ENCODE measurements around the gene ELOVL5.

ELOVL5 gene

DNA sequence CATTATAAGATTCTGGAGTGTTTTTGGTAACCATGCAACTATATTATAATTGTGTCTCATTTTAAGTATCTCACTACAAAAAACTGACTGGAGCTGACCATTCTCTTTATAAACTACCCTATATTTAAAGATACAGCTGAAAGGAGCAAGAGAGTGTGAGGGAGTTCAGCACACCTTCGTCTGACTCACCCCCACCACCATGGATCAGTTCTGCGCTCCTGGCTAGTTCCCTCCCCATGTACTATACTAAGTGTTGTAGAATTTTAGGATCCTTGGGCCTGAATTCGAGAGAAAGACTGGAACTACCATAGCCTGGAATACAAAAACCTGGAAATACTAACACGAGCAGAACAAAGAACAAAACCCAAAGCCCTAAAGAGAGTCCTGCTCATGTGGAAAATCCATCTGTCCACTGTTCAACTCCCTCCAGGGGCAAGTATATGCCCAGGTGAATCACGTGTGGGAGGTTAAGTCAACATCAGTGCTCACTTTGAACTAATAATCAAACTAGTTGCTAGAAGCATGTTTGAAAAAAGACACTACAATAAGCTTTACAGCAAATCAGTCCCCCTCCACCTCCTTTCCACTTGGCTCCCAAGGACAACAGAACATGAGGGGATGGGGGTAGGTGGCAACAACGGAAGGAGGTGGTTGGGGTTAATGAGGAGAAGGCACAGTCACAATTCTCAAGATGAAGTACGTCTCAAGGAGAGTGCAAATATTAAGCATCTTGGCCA lies 46.8 kb downstream of the ELOVL5 start:
- Histone ChIP-seq H3K27ac (peak overlapping the region; percentile 68), H3K27me3 (no peaks in the 10 kb centered on the region), H3K4me2 (peak overlapping the region; percentile 90), H3K36me3 (peaks cover 13% of the 10 kb centered on the region), H3K4me1 (peaks cover 81% of the 10 kb centered on the region), H3K9me3 (peaks cover 15% of the 10 kb centered on the region; the same call in 1 of the 2 replicates), H4K20me1 (peaks cover 46% of the 10 kb centered on the region), H3K4me3 (peak overlapping the region; percentile 26; the same call in 1 of the 2 replicates), H3K9ac (peak overlapping the region; percentile 61; the same call in 1 of the 2 replicates)
- no peak for TF ChIP-seq Cebpa-rat (IDR thresholded peaks at IDR 0.05)

DNA sequence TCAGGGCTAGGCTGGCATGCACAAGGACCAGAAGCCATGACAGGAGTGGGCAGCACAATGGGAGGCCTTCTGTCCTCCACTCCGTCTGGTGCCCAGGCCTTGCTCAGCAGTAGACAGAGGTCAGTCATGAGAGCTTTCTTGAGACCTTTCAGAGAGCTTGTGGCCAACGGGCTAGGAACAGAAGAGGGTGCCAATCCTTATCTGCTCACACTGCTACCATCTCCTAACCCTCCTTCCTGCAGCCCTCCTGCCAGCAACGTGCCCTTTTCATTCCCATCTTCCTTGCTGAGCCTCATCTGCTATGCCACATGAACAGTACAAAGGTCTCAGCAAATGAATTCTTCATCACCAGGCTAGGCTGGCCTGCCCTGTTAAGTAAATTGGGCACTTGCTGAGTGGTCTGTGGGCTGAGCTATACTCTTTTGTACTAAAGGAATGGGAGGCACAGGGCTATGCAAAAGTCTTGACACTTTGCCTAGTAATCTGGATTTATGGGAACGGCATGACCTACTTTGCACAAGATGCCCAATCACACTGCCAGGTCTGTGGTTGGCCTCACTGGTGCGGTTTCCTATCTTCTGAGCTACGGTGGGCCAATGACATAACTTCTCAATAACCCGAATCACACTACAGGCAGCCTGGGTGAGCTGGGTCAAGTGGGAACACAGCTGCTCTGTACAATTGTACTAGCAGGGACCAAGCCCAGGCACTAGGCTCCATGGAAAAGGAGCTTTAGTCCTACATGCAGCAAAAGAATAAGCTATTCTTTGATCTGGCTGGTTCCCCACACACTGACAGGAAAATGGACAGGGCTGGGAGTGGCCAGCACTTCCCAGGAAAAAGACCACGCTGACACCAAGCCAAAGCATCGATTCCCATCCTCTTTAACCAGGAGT lies 47.8 kb downstream of the ELOVL5 start:
- peaks cover 10% of the 10 kb centered on the region for H3K36me3 ChIP-seq
- H3K4me3 ChIP-seq: no peak overlapping the region
- peak overlapping the region; percentile 90 for H3K4me2 ChIP-seq
- peak overlapping the region; percentile 68 for H3K27ac ChIP-seq
- H3K27me3 ChIP-seq: no peaks in the 10 kb centered on the region
- TF ChIP-seq Cebpa-rat (IDR thresholded peaks at IDR 0.05): no peak
- peaks cover 54% of the 10 kb centered on the region for H4K20me1 ChIP-seq
- peak overlapping the region; percentile 48 for H3K9ac ChIP-seq
- H3K4me1 ChIP-seq: peaks cover 88% of the 10 kb centered on the region
- H3K9me3 ChIP-seq: peaks cover 7% of the 10 kb centered on the region; the same call in 1 of the 2 replicates

DNA sequence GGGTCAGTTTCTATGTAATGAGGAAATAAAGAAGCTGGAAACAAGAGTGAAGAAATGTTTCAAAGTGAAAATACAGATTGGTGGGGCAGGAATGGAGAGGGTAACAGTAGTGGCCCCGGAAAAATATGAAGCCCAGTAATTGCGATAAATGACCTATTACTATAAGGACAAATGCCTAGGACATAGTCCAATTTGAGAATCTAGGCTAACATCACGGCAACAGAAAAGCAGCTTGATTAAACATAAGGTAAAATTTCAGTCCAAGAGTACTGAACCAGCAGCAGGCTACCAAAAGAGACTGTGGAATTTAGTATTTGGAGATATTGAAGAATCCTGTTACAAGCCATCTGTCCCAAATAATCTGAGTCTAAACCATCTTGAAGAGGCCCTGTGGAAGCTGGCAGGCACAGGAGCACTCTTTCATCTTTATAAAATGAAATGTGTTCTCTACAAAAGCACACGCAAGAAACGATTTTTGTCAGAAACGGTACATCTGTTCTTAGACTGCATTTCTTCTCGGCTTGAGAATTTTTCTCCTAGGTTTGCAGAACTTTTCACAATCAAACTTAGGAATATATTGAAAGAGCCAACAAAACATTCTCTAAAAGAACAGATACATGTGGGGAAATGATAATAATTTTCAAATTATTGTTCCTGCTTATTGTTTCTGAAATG lies 49.3 kb downstream of the ELOVL5 start:
- peaks cover 97% of the 10 kb centered on the region for H3K4me1 ChIP-seq

DNA sequence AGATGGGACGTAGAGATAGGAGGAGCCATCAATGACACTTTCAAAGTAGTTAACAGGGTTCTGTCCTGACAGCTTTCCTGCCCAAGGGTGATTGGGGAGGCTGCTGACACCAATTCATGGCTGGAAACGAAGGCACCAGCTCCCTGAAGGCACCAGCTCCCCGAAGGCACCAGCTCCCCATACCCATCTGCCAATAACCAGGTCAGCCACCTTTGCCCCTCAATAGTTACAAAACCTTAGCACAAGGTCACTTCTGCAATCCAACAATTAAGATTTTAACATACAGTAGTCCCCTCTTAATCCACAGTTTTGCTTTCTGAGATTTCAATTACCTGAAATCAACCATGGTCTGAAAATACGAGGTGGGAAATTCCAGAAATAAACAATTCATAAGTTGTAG lies 51.7 kb downstream of the ELOVL5 start:
- TF ChIP-seq Cebpa-rat (IDR thresholded peaks at IDR 0.05): no peak

More for the DNA sequence above, 49.3 kb downstream of the ELOVL5 start:
- H3K36me3 ChIP-seq: peaks cover 13% of the 10 kb centered on the region
- no peaks in the 10 kb centered on the region for H3K9me3 ChIP-seq
- TF ChIP-seq Cebpa-rat (IDR thresholded peaks at IDR 0.05): no peak
- H3K4me3 ChIP-seq: no peak overlapping the region
- H4K20me1 ChIP-seq: peaks cover 67% of the 10 kb centered on the region
- H3K27me3 ChIP-seq: no peaks in the 10 kb centered on the region
- peak overlapping the region; percentile 90 for H3K4me2 ChIP-seq
- no peak overlapping the region for H3K9ac ChIP-seq
- H3K27ac ChIP-seq: peak overlapping the region; percentile 68

DNA sequence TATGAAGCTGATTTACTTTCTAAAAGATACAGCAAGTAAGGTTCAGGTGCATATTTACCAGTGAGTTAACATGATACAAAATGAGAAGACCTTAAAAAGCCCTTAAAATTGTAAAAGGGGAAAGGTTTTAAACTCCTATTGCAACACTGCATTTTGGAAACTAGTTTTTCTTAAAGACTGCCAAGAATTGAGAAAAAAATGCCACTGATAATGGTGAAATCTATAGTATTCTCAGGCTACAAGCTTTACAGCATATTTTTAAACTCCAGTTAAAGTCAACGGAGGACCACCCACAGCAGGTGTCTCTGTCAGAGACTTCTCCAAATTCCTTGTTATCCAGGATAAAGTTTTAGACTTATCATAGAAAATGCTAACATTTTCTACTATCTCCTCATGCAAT lies 53.6 kb downstream of the ELOVL5 start:
- no peak for TF ChIP-seq Cebpa-rat (IDR thresholded peaks at IDR 0.05)
- peaks cover 97% of the 10 kb centered on the region for H3K4me1 ChIP-seq
- no peak overlapping the region for H3K4me2 ChIP-seq
- H3K27me3 ChIP-seq: no peaks in the 10 kb centered on the region
- H3K4me3 ChIP-seq: no peak overlapping the region
- peaks cover 57% of the 10 kb centered on the region for H4K20me1 ChIP-seq
- no peaks in the 10 kb centered on the region for H3K9me3 ChIP-seq
- no peak overlapping the region for H3K27ac ChIP-seq
- H3K36me3 ChIP-seq: peaks cover 55% of the 10 kb centered on the region
- no peak overlapping the region for H3K9ac ChIP-seq

More for the DNA sequence above, 51.7 kb downstream of the ELOVL5 start:
- H3K4me2 ChIP-seq: peak overlapping the region; percentile 27; the same call in 1 of the 2 replicates
- H3K27me3 ChIP-seq: no peaks in the 10 kb centered on the region
- no peak overlapping the region for H3K9ac ChIP-seq
- H4K20me1 ChIP-seq: peaks cover 70% of the 10 kb centered on the region
- peaks cover 97% of the 10 kb centered on the region for H3K4me1 ChIP-seq
- H3K4me3 ChIP-seq: no peak overlapping the region
- H3K36me3 ChIP-seq: peaks cover 37% of the 10 kb centered on the region
- H3K9me3 ChIP-seq: no peaks in the 10 kb centered on the region
- no peak overlapping the region for H3K27ac ChIP-seq

DNA sequence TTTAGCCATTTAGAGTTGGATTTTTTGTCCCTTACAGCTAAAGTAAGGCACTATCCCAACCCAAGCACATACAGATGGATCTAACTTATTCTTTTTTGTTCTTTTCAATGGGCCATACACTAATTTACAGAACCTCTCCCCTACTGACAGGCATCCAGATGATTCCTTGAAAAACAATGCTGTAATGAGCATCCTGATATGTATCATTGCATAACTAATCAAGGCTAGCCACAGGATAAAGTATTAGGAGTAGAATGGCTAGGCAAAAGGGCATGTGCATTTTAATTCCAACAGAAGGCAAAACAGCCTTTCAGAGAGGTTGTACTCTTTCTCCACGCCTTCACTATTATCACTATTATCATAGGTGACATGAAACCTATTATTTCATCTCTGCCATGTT lies 54.1 kb downstream of the ELOVL5 start:
- no peak overlapping the region for H3K27ac ChIP-seq
- H3K9me3 ChIP-seq: no peaks in the 10 kb centered on the region
- H3K4me2 ChIP-seq: no peak overlapping the region
- peaks cover 97% of the 10 kb centered on the region for H3K4me1 ChIP-seq
- H3K27me3 ChIP-seq: no peaks in the 10 kb centered on the region
- peaks cover 51% of the 10 kb centered on the region for H4K20me1 ChIP-seq
- H3K4me3 ChIP-seq: no peak overlapping the region
- TF ChIP-seq Cebpa-rat (IDR thresholded peaks at IDR 0.05): no peak
- H3K36me3 ChIP-seq: peaks cover 60% of the 10 kb centered on the region
- H3K9ac ChIP-seq: no peak overlapping the region

DNA sequence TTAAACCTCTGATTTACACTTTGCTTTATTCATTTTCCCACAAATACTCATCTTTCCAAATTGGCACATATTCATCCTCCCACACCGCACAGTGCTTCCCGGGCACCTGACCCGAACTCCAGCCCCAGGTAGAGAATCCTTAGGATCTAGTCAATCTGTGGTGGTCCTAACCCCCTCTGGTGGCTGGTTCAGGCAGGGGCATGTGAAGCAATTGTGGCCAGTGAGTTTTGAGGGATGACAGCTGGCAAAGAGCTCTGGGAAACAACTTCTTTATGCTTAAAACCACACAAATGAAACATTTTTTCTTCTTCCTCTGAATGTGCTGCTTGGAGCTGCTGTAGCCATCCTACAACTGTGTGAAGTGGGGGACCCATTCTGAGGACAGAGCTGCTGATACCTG lies 54.7 kb downstream of the ELOVL5 start:
- Histone ChIP-seq H3K27me3 (no peaks in the 10 kb centered on the region), H3K4me3 (no peak overlapping the region), H3K36me3 (peaks cover 63% of the 10 kb centered on the region), H3K9ac (no peak overlapping the region), H3K4me1 (peaks cover 97% of the 10 kb centered on the region), H4K20me1 (peaks cover 46% of the 10 kb centered on the region), H3K9me3 (no peaks in the 10 kb centered on the region), H3K27ac (no peak overlapping the region), H3K4me2 (no peak overlapping the region)
- 0 out of 2 replicates have a peak, but pooled peaks have one; percentile 29 for TF ChIP-seq Cebpa-rat (IDR thresholded peaks at IDR 0.05)

DNA sequence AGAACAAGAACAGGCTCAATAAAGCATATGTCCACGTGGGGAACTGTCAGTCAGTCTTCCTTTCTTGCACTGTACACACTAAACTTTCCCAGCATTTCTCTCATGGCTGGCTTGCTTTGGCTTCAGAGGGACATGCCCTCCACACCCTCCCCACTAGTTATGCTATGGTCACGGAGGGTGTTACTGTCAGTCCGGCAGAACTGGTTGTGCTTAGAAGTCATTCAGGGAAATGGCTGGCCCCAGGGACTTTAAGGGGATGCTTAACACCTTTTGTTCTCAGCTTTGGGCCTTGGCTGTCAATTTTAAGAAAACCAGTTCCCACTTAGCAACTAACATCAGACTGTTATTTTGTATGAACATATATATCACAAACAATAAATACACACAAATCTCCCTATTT lies 55.1 kb downstream of the ELOVL5 start:
- no peak for TF ChIP-seq Cebpa-rat (IDR thresholded peaks at IDR 0.05)
- Histone ChIP-seq H3K9ac (no peak overlapping the region), H3K36me3 (peaks cover 63% of the 10 kb centered on the region), H3K4me3 (no peak overlapping the region), H3K4me2 (no peak overlapping the region), H4K20me1 (peaks cover 42% of the 10 kb centered on the region), H3K27me3 (no peaks in the 10 kb centered on the region), H3K9me3 (no peaks in the 10 kb centered on the region), H3K4me1 (peaks cover 97% of the 10 kb centered on the region), H3K27ac (no peak overlapping the region)

Data from BLaER1 (cell line).